AG08395 (cell line): Measurements from ENCODE around the gene GGT1.
"Not testable (repeated sequence)": the region's sequence is repeated elsewhere in the genome, so short reads cannot be mapped to it uniquely, and the experiment has no call there.

ENCODE experiments used
- DNase-seq: peaks from one replicate; pipeline ENCODE4 v3.0.0; 2012; ENCODE audit warnings: mixed read lengths, low spot score

The GGT1 gene

DNA sequence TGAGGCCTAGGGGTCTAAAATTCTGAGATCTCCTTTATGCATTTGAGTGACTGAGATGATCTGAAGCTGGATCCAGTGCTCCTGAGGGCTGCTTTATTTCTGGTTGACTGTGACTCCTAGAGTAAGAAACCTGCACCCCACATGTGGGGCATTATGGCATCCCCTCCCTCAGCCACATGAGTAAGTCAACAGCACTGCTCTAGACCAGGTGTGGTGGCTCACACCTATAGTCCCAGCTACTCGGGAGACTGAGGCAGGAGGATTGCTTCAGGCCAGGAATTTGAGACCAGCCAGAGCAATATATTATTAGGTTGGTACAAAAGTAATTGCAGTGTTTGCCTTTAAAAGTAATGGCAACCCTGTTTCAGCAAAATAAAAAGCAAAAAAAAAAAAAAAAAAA is 39.3 kb downstream of the GGT1 start:
- DNase-seq = not testable (repeated sequence)

DNA sequence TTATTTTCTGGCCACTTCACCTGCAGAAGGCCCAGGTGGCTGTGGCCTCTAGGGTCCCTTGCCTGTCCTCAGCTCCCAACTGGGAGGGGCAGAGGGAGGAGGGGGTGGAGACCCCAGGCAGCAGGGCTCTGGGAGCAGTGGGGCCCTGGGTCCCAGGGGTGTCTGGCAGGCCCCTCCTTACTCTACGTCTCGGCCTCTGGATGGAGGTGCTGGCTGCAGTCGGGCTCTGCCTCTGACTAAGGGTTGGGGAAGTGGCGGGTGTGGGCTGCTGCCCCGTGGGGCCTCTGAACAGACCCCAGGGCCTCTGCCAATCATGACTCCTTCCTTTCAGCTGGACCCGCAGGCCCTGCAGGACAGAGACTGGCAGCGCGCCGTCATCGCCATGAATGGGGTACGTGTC is 41.4 kb downstream of the GGT1 start:
- not testable (repeated sequence) for DNase-seq

DNA sequence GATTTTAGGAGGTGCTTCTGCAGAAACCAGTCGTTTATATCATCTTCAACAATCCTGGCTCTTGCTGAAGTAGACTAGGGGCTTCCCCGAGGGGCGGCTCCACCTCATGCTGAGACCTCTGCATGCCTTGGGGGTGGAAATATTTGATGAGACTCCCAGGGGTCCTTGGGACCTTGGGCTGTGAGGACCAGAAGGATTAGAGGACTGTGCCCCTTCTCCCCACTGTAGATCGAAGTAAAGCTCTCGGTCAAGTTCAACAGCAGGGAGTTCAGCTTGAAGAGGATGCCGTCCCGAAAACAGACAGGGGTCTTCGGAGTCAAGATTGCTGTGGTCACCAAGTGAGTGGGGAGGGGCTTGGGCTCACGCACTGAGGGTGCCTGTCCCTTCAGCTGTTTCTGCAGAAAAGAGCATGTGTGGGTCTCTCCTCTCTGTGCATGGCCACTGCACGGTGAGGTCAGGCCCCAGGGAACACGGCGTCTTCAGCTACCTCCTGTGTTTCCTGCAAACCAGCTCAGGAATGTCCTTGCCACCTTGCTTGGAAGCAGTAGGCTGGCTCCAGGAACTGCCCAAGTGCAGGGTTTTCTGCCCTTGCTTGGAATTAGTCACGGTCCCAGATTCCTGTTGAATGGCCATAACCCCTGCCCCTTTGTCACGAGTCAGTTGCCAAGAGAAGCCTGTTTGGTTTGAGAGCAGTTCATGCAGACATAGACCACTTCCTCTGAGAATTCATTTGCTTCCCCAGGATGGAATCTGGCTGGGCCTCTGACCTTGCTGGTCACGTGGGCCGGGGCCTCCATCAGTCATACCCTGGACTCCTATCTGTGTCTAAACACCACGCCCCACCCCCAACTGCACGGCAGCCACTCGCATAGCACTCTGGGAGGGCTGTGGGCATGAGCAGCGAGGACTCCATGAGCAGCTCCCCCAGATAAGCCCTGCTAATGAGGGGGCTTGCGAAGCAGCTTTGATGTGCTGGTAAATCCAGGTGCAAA is 42.7 kb downstream of the GGT1 start:
- not testable (repeated sequence) for DNase-seq

DNA sequence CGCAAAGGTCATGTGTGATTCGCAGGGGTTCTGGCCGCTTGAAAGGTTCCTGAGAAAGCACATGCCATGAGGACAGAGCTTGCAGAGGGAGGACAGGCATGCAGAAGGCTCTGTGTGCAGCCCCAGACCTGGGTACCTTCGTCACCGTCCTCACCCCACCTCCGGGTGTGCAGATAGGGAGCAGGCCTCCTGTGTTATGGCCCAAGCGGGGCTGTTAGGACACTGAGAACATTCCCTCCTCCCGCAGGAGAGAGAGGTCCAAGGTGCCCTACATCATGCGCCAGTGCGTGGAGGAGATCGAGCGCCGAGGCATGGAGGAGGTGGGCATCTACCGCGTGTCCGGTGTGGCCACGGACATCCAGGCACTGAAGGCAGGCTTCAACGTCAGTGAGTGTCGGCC is 43.8 kb downstream of the GGT1 start:
- not testable (repeated sequence) for DNase-seq

DNA sequence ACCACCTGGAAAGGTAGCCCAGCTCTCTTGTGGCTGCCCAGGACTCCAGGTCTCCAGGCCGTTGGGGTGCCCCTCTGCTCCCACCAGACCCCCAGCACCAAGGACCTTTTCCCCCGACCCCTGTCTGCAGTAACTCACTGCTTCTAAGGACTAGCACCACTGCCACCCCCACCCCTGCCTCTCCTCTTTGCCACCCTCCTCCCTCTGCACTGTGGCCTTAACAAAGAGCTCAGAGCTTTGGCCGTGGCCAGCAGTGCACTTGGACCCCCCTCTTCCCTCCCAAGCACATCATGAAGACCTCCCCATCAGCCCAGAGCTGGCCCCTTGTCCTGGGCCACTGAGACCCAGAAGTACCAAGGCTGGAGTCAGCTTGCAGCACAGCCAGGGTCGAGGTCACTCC is 46.4 kb downstream of the GGT1 start:
- DNase-seq = not testable (repeated sequence)

DNA sequence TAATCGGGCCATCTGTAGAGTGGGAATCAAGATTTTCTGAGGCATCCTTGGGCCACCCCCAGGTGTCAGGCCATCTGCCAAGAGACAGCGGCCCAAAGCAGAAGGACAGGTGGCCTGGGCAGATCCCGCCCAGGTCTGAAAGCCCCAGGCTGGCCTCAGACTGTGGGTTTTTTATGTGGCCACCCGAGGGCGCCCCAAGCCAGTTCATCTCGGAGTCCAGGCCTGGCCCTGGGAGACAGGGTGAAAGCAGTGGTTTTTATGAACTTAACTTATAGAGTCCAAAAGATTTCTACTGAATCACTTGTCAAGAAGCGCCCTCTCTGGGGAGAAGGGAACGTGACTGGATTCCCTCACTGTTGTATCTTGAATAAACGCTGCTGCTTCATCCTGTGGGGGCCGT is 47.9 kb downstream of the GGT1 start:
- not testable (repeated sequence) for DNase-seq

DNA sequence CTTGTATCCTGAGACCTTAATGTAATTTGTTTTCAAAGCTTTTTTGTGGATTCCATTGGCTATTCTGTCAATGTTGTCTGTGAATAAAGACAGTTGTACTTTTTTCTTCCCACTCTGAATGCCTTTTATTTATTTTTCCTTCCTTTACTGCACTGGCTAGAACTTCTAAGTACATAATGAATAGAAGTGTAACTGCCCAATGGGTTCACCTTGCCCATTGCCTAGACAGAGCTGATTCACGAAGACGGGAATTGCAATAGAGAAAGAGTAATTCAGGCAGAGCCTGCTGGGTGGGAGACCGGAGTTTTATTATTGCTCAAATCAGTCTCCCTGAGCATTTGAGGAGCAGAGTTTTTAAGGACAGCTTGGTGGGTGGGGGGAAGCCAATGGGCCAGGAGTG is 62.4 kb downstream of the GGT1 start:
- not testable (repeated sequence) for DNase-seq

DNA sequence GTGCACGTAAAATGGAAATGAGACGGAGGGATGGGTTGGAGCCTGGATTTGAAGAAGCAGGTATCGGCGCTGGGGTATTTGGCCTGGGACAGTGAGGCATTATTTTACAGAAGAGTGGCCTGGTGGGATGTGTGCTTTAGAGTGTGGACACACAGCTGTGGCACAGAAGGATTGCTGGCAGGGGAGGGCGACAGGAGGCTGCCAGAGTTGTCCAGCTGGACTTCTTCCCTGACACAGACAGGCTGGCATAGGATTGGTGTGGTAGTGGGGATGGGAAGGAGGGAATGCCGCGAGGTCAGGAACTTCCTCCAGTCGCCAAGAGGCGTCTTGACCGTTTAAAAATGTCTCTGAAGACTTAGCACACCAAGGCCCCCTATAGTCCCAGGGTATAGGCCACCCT is 64.9 kb downstream of the GGT1 start:
- DNase-seq = not testable (repeated sequence)

DNA sequence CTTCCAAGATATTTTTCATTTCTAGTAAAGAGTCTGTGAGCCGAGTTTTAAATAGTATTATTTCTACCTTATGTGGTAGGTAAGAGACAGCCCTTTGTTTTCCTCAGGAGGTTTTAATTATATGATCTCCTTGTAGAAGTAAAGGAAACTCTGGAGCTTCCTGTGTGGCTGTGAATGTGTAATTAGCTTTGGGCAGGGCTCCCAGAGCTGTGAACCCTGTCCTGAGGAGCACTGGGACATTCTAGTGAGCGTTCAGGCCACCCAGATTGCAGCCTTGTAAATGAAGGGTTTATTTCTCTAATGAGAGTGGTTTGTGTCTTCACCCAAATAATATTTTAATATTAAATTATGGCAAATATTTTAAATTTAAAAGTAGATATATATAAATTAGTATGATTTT is 69.5 kb downstream of the GGT1 start:
- not testable (repeated sequence) for DNase-seq
